HEK293 (cell line): ENCODE measurements around the gene HMX1.

Source experiments
- CTCF ChIA-PET: fragments of 350-600 bp; formaldehyde crosslinking; extraction: SDS; loops from one replicate; lab custom pipeline; 2021; ENCODE audit warnings: antibody characterized with exemption; lab: Yijun Ruan, JAX
- POLR2A ChIA-PET: fragments of 300-600 bp; formaldehyde crosslinking; extraction: SDS; loops from one replicate; lab custom pipeline; 2020; ENCODE audit warnings: antibody characterized with exemption, inconsistent platforms; lab: Yijun Ruan, JAX
- H3K27ac ChIP-seq: fragments of 200-500 bp; sonication (Bioruptor generic); 2 replicates; pipeline ENCODE4 v1.5.1; 2014; ENCODE audit warnings: low read depth, low read length, control low read depth, inconsistent platforms; ENCODE audit errors: extremely low read depth
- H3K36me3 ChIP-seq, 2 experiments: fragments of 200-500 bp in 1 of 2; sonication (Bioruptor generic) in 1 of 2; 1 replicate in 1 of 2; 2 replicates in 1 of 2; pipeline ENCODE4 v1.5.1; 2014 to 2017; ENCODE audit warnings: inconsistent platforms in 2 of 2, low read length in 2 of 2; ENCODE audit not compliant: control insufficient read depth in 2 of 2, insufficient read depth in 1 of 2
- H3K4me1 ChIP-seq: fragments of 200-500 bp; sonication (Bioruptor generic); 2 replicates; pipeline ENCODE4 v1.5.1; 2014; ENCODE audit warnings: mild to moderate bottlenecking, low read length, inconsistent platforms; ENCODE audit not compliant: control insufficient read depth, insufficient read depth
- H3K4me3 ChIP-seq: 2 replicates; pipeline ENCODE4 v1.5.1; 2011; ENCODE audit warnings: low read depth, mild to moderate bottlenecking, control low read depth, low read length, moderate library complexity
- H3K9me3 ChIP-seq: fragments of 200-500 bp; sonication (Bioruptor generic); 2 replicates; pipeline ENCODE4 v1.5.1; 2014; ENCODE audit warnings: low read depth, low read length, inconsistent platforms; ENCODE audit not compliant: control insufficient read depth, insufficient read depth
- REST ChIP-seq: fragments of 450-650 bp; formaldehyde crosslinking; IDR thresholded peaks from 2 replicates; pipeline ENCODE4 v1.5.1; 2016; ENCODE audit warnings: missing biosample characterization, missing genetic modification characterization
- SP2 ChIP-seq: fragments of 450-650 bp; formaldehyde crosslinking; IDR thresholded peaks from 2 replicates; pipeline ENCODE4 v1.5.1; 2016; ENCODE audit warnings: missing biosample characterization, missing genetic modification characterization
- TRIM28 ChIP-seq: IDR thresholded peaks from 2 replicates; pipeline ENCODE4 v1.6.1; 2011; ENCODE audit warnings: low read length, control low read depth, borderline replicate concordance
- ZBTB1 ChIP-seq: fragments of 450-650 bp; formaldehyde crosslinking; IDR thresholded peaks from 2 replicates; pipeline ENCODE4 v1.5.1; 2016; ENCODE audit warnings: missing biosample characterization, missing genetic modification characterization
- ZBTB21 ChIP-seq: fragments of 450-650 bp; formaldehyde crosslinking; IDR thresholded peaks from 2 replicates; pipeline ENCODE4 v1.5.1; 2017; ENCODE audit warnings: missing biosample characterization, missing genetic modification characterization
- ZBTB49 ChIP-seq: fragments of 450-650 bp; formaldehyde crosslinking; IDR thresholded peaks from 2 replicates; pipeline ENCODE4 v1.5.1; 2016; ENCODE audit warnings: missing biosample characterization, missing genetic modification characterization, low read depth
- ZNF16 ChIP-seq: fragments of 450-650 bp; formaldehyde crosslinking; IDR thresholded peaks from 2 replicates; pipeline ENCODE4 v1.5.1; 2016; ENCODE audit warnings: low read depth, missing biosample characterization, missing genetic modification characterization
- ZNF2 ChIP-seq: fragments of 450-650 bp; formaldehyde crosslinking; IDR thresholded peaks from 2 replicates; pipeline ENCODE4 v1.5.1; 2016; ENCODE audit warnings: missing biosample characterization, missing genetic modification characterization
- ZNF211 ChIP-seq: fragments of 450-650 bp; formaldehyde crosslinking; IDR thresholded peaks from 2 replicates; pipeline ENCODE4 v1.5.1; 2016; ENCODE audit warnings: low read depth, missing biosample characterization, missing genetic modification characterization
- ZNF214 ChIP-seq: fragments of 450-650 bp; formaldehyde crosslinking; IDR thresholded peaks from 2 replicates; pipeline ENCODE4 v1.5.1; 2017; ENCODE audit warnings: missing biosample characterization, mild to moderate bottlenecking, missing genetic modification characterization, borderline replicate concordance
- ZNF274 ChIP-seq, 2 experiments: fragments of 200-500 bp in 1 of 2; fragments of 450-650 bp in 1 of 2; sonication (Bioruptor generic) in 1 of 2; formaldehyde crosslinking in 1 of 2; IDR thresholded peaks; 2 replicates each; pipeline versions ENCODE4 v1.5.1 to v1.6.1; 2014 to 2016; ENCODE audit warnings: borderline replicate concordance in 1 of 2, inconsistent platforms in 1 of 2, low read length in 1 of 2, missing biosample characterization in 1 of 2, missing genetic modification characterization in 1 of 2
- ZNF302 ChIP-seq: fragments of 450-650 bp; formaldehyde crosslinking; IDR thresholded peaks from 2 replicates; pipeline ENCODE4 v1.5.1; 2016; ENCODE audit warnings: missing biosample characterization, missing genetic modification characterization, low read depth
- ZNF48 ChIP-seq: fragments of 450-650 bp; formaldehyde crosslinking; IDR thresholded peaks from 2 replicates; pipeline ENCODE4 v1.5.1; 2016; ENCODE audit warnings: missing biosample characterization, missing genetic modification characterization
- ZNF560 ChIP-seq: fragments of 450-650 bp; formaldehyde crosslinking; IDR thresholded peaks from 2 replicates; pipeline ENCODE4 v1.5.1; 2017; ENCODE audit warnings: missing biosample characterization, missing genetic modification characterization, borderline replicate concordance
- ZNF704 ChIP-seq: fragments of 450-650 bp; formaldehyde crosslinking; IDR thresholded peaks from 2 replicates; pipeline ENCODE4 v1.5.1; 2016; ENCODE audit warnings: missing biosample characterization, missing genetic modification characterization
- ZNF747 ChIP-seq: fragments of 450-650 bp; formaldehyde crosslinking; IDR thresholded peaks from 2 replicates; pipeline ENCODE4 v1.5.1; 2016; ENCODE audit warnings: missing biosample characterization, missing genetic modification characterization
- ZNF785 ChIP-seq: fragments of 450-650 bp; formaldehyde crosslinking; IDR thresholded peaks from 2 replicates; pipeline ENCODE4 v1.5.1; 2016; ENCODE audit warnings: missing biosample characterization, missing genetic modification characterization
- ZNF792 ChIP-seq: fragments of 450-650 bp; formaldehyde crosslinking; IDR thresholded peaks from 2 replicates; pipeline ENCODE4 v1.5.1; 2016; ENCODE audit warnings: missing biosample characterization, missing genetic modification characterization
- ZSCAN30 ChIP-seq: fragments of 450-650 bp; IDR thresholded peaks from 2 replicates; pipeline ENCODE4 v1.5.1; 2018; ENCODE audit warnings: missing biosample characterization, mild to moderate bottlenecking, missing genetic modification characterization, moderate library complexity
- ZXDB ChIP-seq: fragments of 450-650 bp; formaldehyde crosslinking; IDR thresholded peaks from 2 replicates; pipeline ENCODE4 v1.5.1; 2016; ENCODE audit warnings: missing biosample characterization, missing genetic modification characterization
- TF ChIP-seq, protein P1 (sequence below): fragments of 450-650 bp; formaldehyde crosslinking; IDR thresholded peaks from 2 replicates; pipeline ENCODE4 v1.5.1; 2016; ENCODE audit warnings: missing biosample characterization, missing genetic modification characterization
- TF ChIP-seq, protein P2 (sequence below): fragments of 450-650 bp; formaldehyde crosslinking; IDR thresholded peaks from 2 replicates; pipeline ENCODE4 v1.5.0; 2017; ENCODE audit warnings: missing biosample characterization, missing genetic modification characterization, borderline replicate concordance

The HMX1 gene

GRCh38 chr4:8856835-8857621, 14.6 kb downstream of the HMX1 start:
- ChIA-PET POLR2A (no interaction called here), CTCF (no interaction called here)
- Histone ChIP-seq H3K36me3 (no peaks in the 10 kb centered on the region), H3K9me3 (no peaks in the 10 kb centered on the region), H3K4me1 (no peaks in the 10 kb centered on the region), H3K4me3 (no peak overlapping the region), H3K27ac (no peak overlapping the region)
- TF ChIP-seq ZNF2 (tag by site-specific recombination) (no peak), ZBTB21 (tag by site-specific recombination) (no peak), ZXDB (tag by site-specific recombination) (no peak), ZNF785 (tag by site-specific recombination) (no peak), ZNF302 (tag by site-specific recombination) (no peak), ZBTB1 (tag by site-specific recombination) (no peak), ZNF792 (tag by site-specific recombination) (no peak), ZNF16 (tag by site-specific recombination) (no peak), ZSCAN30 (no peak)
- TF ChIP-seq, protein P1, sequence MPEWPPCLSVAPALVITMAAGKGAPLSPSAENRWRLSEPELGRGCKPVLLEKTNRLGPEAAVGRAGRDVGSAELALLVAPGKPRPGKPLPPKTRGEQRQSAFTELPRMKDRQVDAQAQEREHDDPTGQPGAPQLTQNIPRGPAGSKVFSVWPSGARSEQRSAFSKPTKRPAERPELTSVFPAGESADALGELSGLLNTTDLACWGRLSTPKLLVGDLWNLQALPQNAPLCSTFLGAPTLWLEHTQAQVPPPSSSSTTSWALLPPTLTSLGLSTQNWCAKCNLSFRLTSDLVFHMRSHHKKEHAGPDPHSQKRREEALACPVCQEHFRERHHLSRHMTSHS (tag by site-specific recombination): no peak
- TF ChIP-seq, protein P2, sequence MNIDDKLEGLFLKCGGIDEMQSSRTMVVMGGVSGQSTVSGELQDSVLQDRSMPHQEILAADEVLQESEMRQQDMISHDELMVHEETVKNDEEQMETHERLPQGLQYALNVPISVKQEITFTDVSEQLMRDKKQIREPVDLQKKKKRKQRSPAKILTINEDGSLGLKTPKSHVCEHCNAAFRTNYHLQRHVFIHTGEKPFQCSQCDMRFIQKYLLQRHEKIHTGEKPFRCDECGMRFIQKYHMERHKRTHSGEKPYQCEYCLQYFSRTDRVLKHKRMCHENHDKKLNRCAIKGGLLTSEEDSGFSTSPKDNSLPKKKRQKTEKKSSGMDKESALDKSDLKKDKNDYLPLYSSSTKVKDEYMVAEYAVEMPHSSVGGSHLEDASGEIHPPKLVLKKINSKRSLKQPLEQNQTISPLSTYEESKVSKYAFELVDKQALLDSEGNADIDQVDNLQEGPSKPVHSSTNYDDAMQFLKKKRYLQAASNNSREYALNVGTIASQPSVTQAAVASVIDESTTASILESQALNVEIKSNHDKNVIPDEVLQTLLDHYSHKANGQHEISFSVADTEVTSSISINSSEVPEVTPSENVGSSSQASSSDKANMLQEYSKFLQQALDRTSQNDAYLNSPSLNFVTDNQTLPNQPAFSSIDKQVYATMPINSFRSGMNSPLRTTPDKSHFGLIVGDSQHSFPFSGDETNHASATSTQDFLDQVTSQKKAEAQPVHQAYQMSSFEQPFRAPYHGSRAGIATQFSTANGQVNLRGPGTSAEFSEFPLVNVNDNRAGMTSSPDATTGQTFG (tag by site-specific recombination): no peak

- Histone ChIP-seq H3K4me3 (no peak overlapping the region), H3K36me3 (no peaks in the 10 kb centered on the region), H3K9me3 (no peaks in the 10 kb centered on the region), H3K27ac (no peak overlapping the region), H3K4me1 (no peaks in the 10 kb centered on the region)
- ChIA-PET POLR2A (interaction anchor here (0.7 kb wide), 1 partner anchor 1574 kb away, joined by 4 read pairs; no protein-coding TSS in a partner anchor), CTCF (interaction anchor here (0.7 to 1.3 kb wide), 2 partner anchors 15 to 22 kb away, joined by 4 read pairs; no protein-coding TSS in a partner anchor)
- TF ChIP-seq SP2 (tag by site-specific recombination) (peak; percentile 15; the same call in 1 of the 2 replicates), ZNF747 (tag by site-specific recombination) (no peak), ZNF214 (tag by site-specific recombination) (no peak), TRIM28 (peak; percentile 75), REST (peak; percentile 73), ZNF274 (IDR thresholded peaks at IDR 0.05; ENCODE audit: low read length) (no peak), ZNF274 (tag by site-specific recombination; IDR thresholded peaks at IDR 0.05; ENCODE audit: borderline replicate concordance) (no peak), ZNF560 (tag by site-specific recombination) (no peak), ZNF211 (tag by site-specific recombination) (no peak), ZBTB49 (tag by site-specific recombination) (no peak), ZNF48 (no peak), ZNF704 (no peak)
Observed at GRCh38 chr4:8855818-8856245, 15.8 kb downstream of the HMX1 start.
